Liver (tissue), 9 donors: Measurements from ENCODE around the gene INPP4B. TPM values are rescaled to one million over a fixed set of nuclear protein-coding genes. Genes with fewer than 3 reads are reported as not detected.

Experiments
- DNase-seq: peaks from one replicate; pipeline ENCODE4 v3.0.0-alpha.2; 2017; ENCODE audit warnings: low spot score
- H3K27ac ChIP-seq, 2 donors: one replicate each; pipeline ENCODE4 v1.7.0; 2013; ENCODE audit warnings: inconsistent platforms in 2 of 2, low read length in 2 of 2, control low read depth in 1 of 2, low read depth in 1 of 2, mild to moderate bottlenecking in 1 of 2
- H3K27me3 ChIP-seq, 4 donors: one replicate each; pipeline versions ENCODE4 v1.6.1 to v1.7.0; 2013; ENCODE audit warnings: low read length in 3 of 4, inconsistent platforms in 1 of 4, mild to moderate bottlenecking in 1 of 4, moderate library complexity in 1 of 4; ENCODE audit not compliant: control insufficient read depth in 4 of 4, insufficient read depth in 4 of 4
- H3K36me3 ChIP-seq, 4 donors: one replicate each; pipeline versions ENCODE4 v1.6.1 to v1.7.0; 2013; ENCODE audit warnings: low read length in 3 of 4, mild to moderate bottlenecking in 3 of 4, low read depth in 1 of 4, moderate library complexity in 1 of 4; ENCODE audit not compliant: control insufficient read depth in 4 of 4, insufficient read depth in 3 of 4
- H3K4me1 ChIP-seq, 4 donors: one replicate each; pipeline versions ENCODE4 v1.6.1 to v1.7.0; 2013; ENCODE audit warnings: low read length in 3 of 4, mild to moderate bottlenecking in 3 of 4, moderate library complexity in 1 of 4; ENCODE audit not compliant: control insufficient read depth in 4 of 4, insufficient read depth in 4 of 4
- H3K4me3 ChIP-seq, 3 donors: one replicate each; pipeline versions ENCODE4 v1.6.1 to v1.7.0; 2013; ENCODE audit warnings: low read length in 3 of 3, control low read depth in 1 of 3, low read depth in 1 of 3, mild to moderate bottlenecking in 1 of 3
- H3K9ac ChIP-seq, 2 donors: one replicate each; pipeline ENCODE4 v1.7.0; 2013; ENCODE audit warnings: low read length in 2 of 2, mild to moderate bottlenecking in 2 of 2, moderate library complexity in 2 of 2, control low read depth in 1 of 2, low read depth in 1 of 2
- H3K9me3 ChIP-seq, 4 donors: one replicate each; pipeline versions ENCODE4 v1.6.1 to v1.7.0; 2013; ENCODE audit warnings: low read length in 3 of 4; ENCODE audit not compliant: control insufficient read depth in 4 of 4
- ATF3 ChIP-seq: IDR thresholded peaks from 2 replicates; pipeline ENCODE4 v1.6.1; 2016; ENCODE audit warnings: antibody characterized with exemption
- CTCF ChIP-seq: fragments of 150-350 bp; IDR thresholded peaks from 2 replicates; pipeline ENCODE4 v1.5.1; 2017; ENCODE audit warnings: improper control_type of control experiment, low read depth, low read length; ENCODE audit not compliant: missing input control
- EGR1 ChIP-seq, 2 donors: IDR thresholded peaks; 2 replicates each; pipeline ENCODE4 v1.6.1; 2016 to 2018; ENCODE audit warnings: antibody characterized with exemption in 2 of 2, low read depth in 2 of 2
- FOXA1 ChIP-seq: IDR thresholded peaks from 2 replicates; pipeline ENCODE4 v1.6.1; 2016; ENCODE audit warnings: antibody characterized with exemption
- FOXA2 ChIP-seq: IDR thresholded peaks from 2 replicates; pipeline ENCODE4 v1.6.1; 2016; ENCODE audit warnings: antibody characterized with exemption
- GABPA ChIP-seq, 2 donors: IDR thresholded peaks in 1 of 2; conservative IDR thresholded peaks in 1 of 2; 2 replicates each; pipeline ENCODE4 v1.6.1; 2016; ENCODE audit warnings: antibody characterized with exemption in 2 of 2, mild to moderate bottlenecking in 1 of 2, moderate library complexity in 1 of 2
- HNF4A ChIP-seq, 2 donors: conservative IDR thresholded peaks; 2 replicates each; pipeline ENCODE4 v1.6.1; 2016; ENCODE audit warnings: antibody characterized with exemption in 2 of 2, mild to moderate bottlenecking in 2 of 2
- HNF4G ChIP-seq: IDR thresholded peaks from 2 replicates; pipeline ENCODE4 v1.6.1; 2016; ENCODE audit warnings: antibody characterized with exemption
- JUND ChIP-seq, 2 donors: IDR thresholded peaks; 2 replicates each; pipeline ENCODE4 v1.6.1; 2016; ENCODE audit warnings: antibody characterized with exemption in 2 of 2
- MAX ChIP-seq: IDR thresholded peaks from 2 replicates; pipeline ENCODE4 v1.6.1; 2016; ENCODE audit warnings: antibody characterized with exemption
- NR2F2 ChIP-seq: IDR thresholded peaks from 2 replicates; pipeline ENCODE4 v1.6.1; 2016; ENCODE audit warnings: antibody characterized with exemption
- RAD21 ChIP-seq, 2 donors: IDR thresholded peaks; 2 replicates each; pipeline ENCODE4 v1.6.1; 2016; ENCODE audit warnings: antibody characterized with exemption in 2 of 2, mild to moderate bottlenecking in 2 of 2
- REST ChIP-seq: IDR thresholded peaks from 2 replicates; pipeline ENCODE4 v1.6.1; 2016; ENCODE audit warnings: antibody characterized with exemption, mild to moderate bottlenecking
- RXRA ChIP-seq, 2 donors: IDR thresholded peaks; 2 replicates each; pipeline ENCODE4 v1.6.1; 2017 to 2018; ENCODE audit warnings: antibody characterized with exemption in 2 of 2, mild to moderate bottlenecking in 1 of 2
- SP1 ChIP-seq: IDR thresholded peaks from 2 replicates; pipeline ENCODE4 v1.6.1; 2018; ENCODE audit warnings: antibody characterized with exemption, mild to moderate bottlenecking
- TAF1 ChIP-seq: conservative IDR thresholded peaks from 2 replicates; pipeline ENCODE4 v1.6.1; 2016; ENCODE audit warnings: antibody characterized with exemption, mild to moderate bottlenecking
- YY1 ChIP-seq: IDR thresholded peaks from 2 replicates; pipeline ENCODE4 v1.6.1; 2016; ENCODE audit warnings: antibody characterized with exemption, mild to moderate bottlenecking
- ZBTB33 ChIP-seq: IDR thresholded peaks from 2 replicates; pipeline ENCODE4 v1.6.1; 2016; ENCODE audit warnings: antibody characterized with exemption
- WGBS: extraction: QIAGEN DNeasy Blood & Tissue Kit; methylation state at CpG from one replicate; pipeline ENCODE4 v1.1.7; 2013; 5-methylcytosine and 5-hydroxymethylcytosine counted together
- polyA plus RNA-seq, 2 donors: library from polyadenylated mRNA; stranded (reverse) in 1 of 2; unstranded in 1 of 2; fragments of 200-250 nt in 1 of 2; fragments of >200 nt in 1 of 2; fragmentation: Nextera tagmentation in 1 of 2; extraction: Ambion mirVana in 1 of 2; gene quantifications; one replicate each; pipeline versions ENCODE4 v1.2.1 to v1.2.3, GENCODE V29; 2013 to 2015
- total RNA-seq, 2 donors: library from RNA; depleted of rRNA; stranded (reverse); fragments of >200 nt; gene quantifications; one replicate each; pipeline ENCODE4 v1.2.3, GENCODE V29; 2014
- donor health status: healthy.
- donor health status: healthy.
- donor health status: healthy.
- donor health status: healthy.
- donor health status: healthy.

Gene INPP4B
- total and polyA plus RNA-seq, 4 donors = 0.43 to 2.8 (median 1.6) TPM

GRCh38 chr4:142366769-142367181 lies 479.3 kb downstream of the INPP4B start (continued):
- no peak for TF ChIP-seq NR2F2
- TF ChIP-seq REST = no peak

GRCh38 chr4:142365391-142365790 lies 480.7 kb downstream of the INPP4B start:
- TF ChIP-seq CTCF = no peak
- no peak for TF ChIP-seq RXRA (IDR thresholded peaks at IDR 0.05)
- no peak for TF ChIP-seq SP1
- no peak for TF ChIP-seq TAF1
- no peak for TF ChIP-seq ATF3
- TF ChIP-seq MAX = no peak
- no peak for TF ChIP-seq YY1
- TF ChIP-seq EGR1 (IDR thresholded peaks at IDR 0.05; ENCODE audit: low read depth in 2 of 2) = no peak
- TF ChIP-seq HNF4G = no peak
- no peak for TF ChIP-seq ZBTB33
- TF ChIP-seq NR2F2 = no peak
- TF ChIP-seq FOXA1 = no peak
- TF ChIP-seq RAD21 (IDR thresholded peaks at IDR 0.05) = no peak
- TF ChIP-seq FOXA2 = no peak
- no peak for TF ChIP-seq REST
- no peak for TF ChIP-seq GABPA (IDR thresholded peaks at IDR 0.05 in 1 of 2, conservative IDR thresholded peaks at IDR 0.05 in 1 of 2)
- TF ChIP-seq HNF4A (conservative IDR thresholded peaks at IDR 0.05) = no peak
- no peak for TF ChIP-seq JUND (IDR thresholded peaks at IDR 0.05)
- peaks cover 0 to 5% (median 0%) of the 10 kb centered on the region in 4 donors for H3K27me3 ChIP-seq
- no peaks in the 10 kb centered on the region for H3K36me3 ChIP-seq
- H3K4me3 ChIP-seq = no peak overlapping the region
- DNase-seq = no peak
- 90% methylated on average over 1 of the region's 1 CpG for WGBS
- no peak overlapping the region for H3K27ac ChIP-seq
- no peaks in the 10 kb centered on the region for H3K9me3 ChIP-seq
- no peak overlapping the region for H3K9ac ChIP-seq
- no peaks in the 10 kb centered on the region for H3K4me1 ChIP-seq
